Liver (tissue), 9 donors: ENCODE measurements around the gene LTBP4. TPM values are rescaled to one million over a fixed set of nuclear protein-coding genes. Genes with fewer than 3 reads are reported as not detected.

Source experiments
- DNase-seq: peaks from one replicate; pipeline ENCODE4 v3.0.0-alpha.2; 2017; ENCODE audit warnings: low spot score
- H3K27ac ChIP-seq, 2 donors: one replicate each; pipeline ENCODE4 v1.7.0; 2013; ENCODE audit warnings: inconsistent platforms in 2 of 2, low read length in 2 of 2, control low read depth in 1 of 2, low read depth in 1 of 2, mild to moderate bottlenecking in 1 of 2
- H3K27me3 ChIP-seq, 4 donors: one replicate each; pipeline versions ENCODE4 v1.6.1 to v1.7.0; 2013; ENCODE audit warnings: low read length in 3 of 4, inconsistent platforms in 1 of 4, mild to moderate bottlenecking in 1 of 4, moderate library complexity in 1 of 4; ENCODE audit not compliant: control insufficient read depth in 4 of 4, insufficient read depth in 4 of 4
- H3K36me3 ChIP-seq, 4 donors: one replicate each; pipeline versions ENCODE4 v1.6.1 to v1.7.0; 2013; ENCODE audit warnings: low read length in 3 of 4, mild to moderate bottlenecking in 3 of 4, low read depth in 1 of 4, moderate library complexity in 1 of 4; ENCODE audit not compliant: control insufficient read depth in 4 of 4, insufficient read depth in 3 of 4
- H3K4me1 ChIP-seq, 4 donors: one replicate each; pipeline versions ENCODE4 v1.6.1 to v1.7.0; 2013; ENCODE audit warnings: low read length in 3 of 4, mild to moderate bottlenecking in 3 of 4, moderate library complexity in 1 of 4; ENCODE audit not compliant: control insufficient read depth in 4 of 4, insufficient read depth in 4 of 4
- H3K4me3 ChIP-seq, 3 donors: one replicate each; pipeline versions ENCODE4 v1.6.1 to v1.7.0; 2013; ENCODE audit warnings: low read length in 3 of 3, control low read depth in 1 of 3, low read depth in 1 of 3, mild to moderate bottlenecking in 1 of 3
- H3K9ac ChIP-seq, 2 donors: one replicate each; pipeline ENCODE4 v1.7.0; 2013; ENCODE audit warnings: low read length in 2 of 2, mild to moderate bottlenecking in 2 of 2, moderate library complexity in 2 of 2, control low read depth in 1 of 2, low read depth in 1 of 2
- H3K9me3 ChIP-seq, 4 donors: one replicate each; pipeline versions ENCODE4 v1.6.1 to v1.7.0; 2013; ENCODE audit warnings: low read length in 3 of 4; ENCODE audit not compliant: control insufficient read depth in 4 of 4
- EGR1 ChIP-seq, 2 donors: IDR thresholded peaks; 2 replicates each; pipeline ENCODE4 v1.6.1; 2016 to 2018; ENCODE audit warnings: antibody characterized with exemption in 2 of 2, low read depth in 2 of 2
- FOXA1 ChIP-seq: IDR thresholded peaks from 2 replicates; pipeline ENCODE4 v1.6.1; 2016; ENCODE audit warnings: antibody characterized with exemption
- FOXA2 ChIP-seq: IDR thresholded peaks from 2 replicates; pipeline ENCODE4 v1.6.1; 2016; ENCODE audit warnings: antibody characterized with exemption
- GABPA ChIP-seq, 2 donors: IDR thresholded peaks in 1 of 2; conservative IDR thresholded peaks in 1 of 2; 2 replicates each; pipeline ENCODE4 v1.6.1; 2016; ENCODE audit warnings: antibody characterized with exemption in 2 of 2, mild to moderate bottlenecking in 1 of 2, moderate library complexity in 1 of 2
- HNF4G ChIP-seq: IDR thresholded peaks from 2 replicates; pipeline ENCODE4 v1.6.1; 2016; ENCODE audit warnings: antibody characterized with exemption
- JUND ChIP-seq, 2 donors: IDR thresholded peaks; 2 replicates each; pipeline ENCODE4 v1.6.1; 2016; ENCODE audit warnings: antibody characterized with exemption in 2 of 2
- NR2F2 ChIP-seq: IDR thresholded peaks from 2 replicates; pipeline ENCODE4 v1.6.1; 2016; ENCODE audit warnings: antibody characterized with exemption
- RAD21 ChIP-seq, 2 donors: IDR thresholded peaks; 2 replicates each; pipeline ENCODE4 v1.6.1; 2016; ENCODE audit warnings: antibody characterized with exemption in 2 of 2, mild to moderate bottlenecking in 2 of 2
- RXRA ChIP-seq, 2 donors: IDR thresholded peaks; 2 replicates each; pipeline ENCODE4 v1.6.1; 2017 to 2018; ENCODE audit warnings: antibody characterized with exemption in 2 of 2, mild to moderate bottlenecking in 1 of 2
- TAF1 ChIP-seq: conservative IDR thresholded peaks from 2 replicates; pipeline ENCODE4 v1.6.1; 2016; ENCODE audit warnings: antibody characterized with exemption, mild to moderate bottlenecking
- YY1 ChIP-seq: IDR thresholded peaks from 2 replicates; pipeline ENCODE4 v1.6.1; 2016; ENCODE audit warnings: antibody characterized with exemption, mild to moderate bottlenecking
- ZBTB33 ChIP-seq: IDR thresholded peaks from 2 replicates; pipeline ENCODE4 v1.6.1; 2016; ENCODE audit warnings: antibody characterized with exemption
- WGBS: extraction: QIAGEN DNeasy Blood & Tissue Kit; methylation state at CpG from one replicate; pipeline ENCODE4 v1.1.7; 2013; 5-methylcytosine and 5-hydroxymethylcytosine counted together
- polyA plus RNA-seq, 2 donors: library from polyadenylated mRNA; stranded (reverse) in 1 of 2; unstranded in 1 of 2; fragments of 200-250 nt in 1 of 2; fragments of >200 nt in 1 of 2; fragmentation: Nextera tagmentation in 1 of 2; extraction: Ambion mirVana in 1 of 2; gene quantifications; one replicate each; pipeline versions ENCODE4 v1.2.1 to v1.2.3, GENCODE V29; 2013 to 2015
- total RNA-seq, 2 donors: library from RNA; depleted of rRNA; stranded (reverse); fragments of >200 nt; gene quantifications; one replicate each; pipeline ENCODE4 v1.2.3, GENCODE V29; 2014
- TF ChIP-seq, protein P1 (sequence below): IDR thresholded peaks from 2 replicates; pipeline ENCODE4 v1.6.1; 2016; ENCODE audit warnings: antibody characterized with exemption
- TF ChIP-seq, protein P2 (sequence below): IDR thresholded peaks from 2 replicates; pipeline ENCODE4 v1.6.1; 2016; ENCODE audit warnings: antibody characterized with exemption, mild to moderate bottlenecking
- TF ChIP-seq, protein P3 (sequence below): IDR thresholded peaks from 2 replicates; pipeline ENCODE4 v1.6.1; 2016; ENCODE audit warnings: antibody characterized with exemption
- donor health status: healthy.
- donor health status: healthy.
- donor health status: healthy.
- donor health status: healthy.
- donor health status: healthy.

Gene LTBP4
- total and polyA plus RNA-seq, 4 donors = 9.6 to 28.7 (median 17.8) TPM

DNA sequence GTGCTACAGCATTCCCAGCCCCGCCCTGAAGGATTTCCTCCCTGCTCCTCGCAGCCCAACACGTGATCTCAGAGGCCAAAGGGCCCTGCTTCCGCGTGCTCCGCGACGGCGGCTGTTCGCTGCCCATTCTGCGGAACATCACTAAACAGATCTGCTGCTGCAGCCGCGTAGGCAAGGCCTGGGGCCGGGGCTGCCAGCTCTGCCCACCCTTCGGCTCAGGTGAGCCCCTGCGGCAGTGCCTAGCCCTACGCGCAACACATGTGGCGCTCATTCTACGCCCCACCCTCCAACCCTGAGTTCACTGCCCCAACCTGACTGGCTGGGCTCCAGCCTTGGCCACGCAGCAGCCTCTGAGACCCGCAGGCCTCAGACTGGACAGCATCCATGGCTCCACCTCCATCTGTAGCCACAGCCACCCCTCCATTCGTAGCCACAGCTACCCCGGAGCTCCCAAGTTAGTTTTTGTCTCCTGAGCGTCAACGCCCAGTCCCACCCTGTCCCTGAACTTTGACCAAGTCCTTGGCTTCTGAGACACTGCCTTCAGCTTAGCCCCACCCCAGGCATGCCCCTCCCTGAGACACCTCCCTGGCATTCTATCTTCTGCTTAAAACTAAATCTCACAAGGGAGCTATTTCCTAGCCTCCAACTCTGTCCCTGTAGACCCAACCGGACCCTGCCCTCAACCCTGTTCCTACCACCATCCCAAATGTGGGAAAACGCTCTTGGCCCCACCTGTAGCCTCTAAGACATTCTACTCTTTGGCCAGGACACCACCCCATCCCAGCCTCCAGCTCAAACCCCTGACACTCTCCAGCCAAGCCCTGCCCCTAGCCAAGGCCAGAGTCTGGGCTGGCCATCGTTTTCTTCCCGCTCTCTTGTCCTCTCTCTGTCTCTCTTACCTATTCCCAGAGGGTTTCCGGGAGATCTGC is 6.4 kb downstream of the LTBP4 start:
- H3K9me3 ChIP-seq = no peaks in the 10 kb centered on the region
- no peaks in the 10 kb centered on the region for H3K36me3 ChIP-seq
- TF ChIP-seq, protein P1, sequence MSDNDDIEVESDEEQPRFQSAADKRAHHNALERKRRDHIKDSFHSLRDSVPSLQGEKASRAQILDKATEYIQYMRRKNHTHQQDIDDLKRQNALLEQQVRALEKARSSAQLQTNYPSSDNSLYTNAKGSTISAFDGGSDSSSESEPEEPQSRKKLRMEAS = peak; percentile 22
- TF ChIP-seq YY1 (no peak), NR2F2 (no peak), RXRA (IDR thresholded peaks at IDR 0.05) (no peak)
- H3K4me1 ChIP-seq = peaks cover 20 to 49% (median 28%) of the 10 kb centered on the region in 4 donors
- no peak overlapping the region for H3K9ac ChIP-seq
- peaks cover 0 to 3% (median 0%) of the 10 kb centered on the region in 4 donors for H3K27me3 ChIP-seq
- no peak overlapping the region for H3K4me3 ChIP-seq
- no peak overlapping the region for H3K27ac ChIP-seq
- DNase-seq = no peak
- WGBS = 48% methylated on average over 31 of the region's 31 CpGs

DNA sequence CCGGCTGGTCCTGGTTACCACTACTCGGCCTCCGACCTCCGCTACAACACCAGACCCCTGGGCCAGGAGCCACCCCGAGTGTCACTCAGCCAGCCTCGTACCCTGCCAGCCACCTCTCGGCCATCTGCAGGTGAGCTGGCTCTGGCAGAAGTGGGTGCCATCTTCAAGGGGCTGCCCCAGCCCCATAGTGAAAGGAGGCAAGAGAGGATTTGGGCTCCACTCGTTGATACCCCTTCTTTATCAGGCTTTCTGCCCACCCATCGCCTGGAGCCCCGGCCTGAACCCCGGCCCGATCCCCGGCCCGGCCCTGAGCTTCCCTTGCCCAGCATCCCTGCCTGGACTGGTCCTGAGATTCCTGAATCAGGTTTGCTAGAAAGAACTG is 7.1 kb downstream of the LTBP4 start:
- peaks cover 0 to 1% (median 0%) of the 10 kb centered on the region in 4 donors for H3K36me3 ChIP-seq
- H3K4me1 ChIP-seq = peaks cover 20 to 43% (median 26%) of the 10 kb centered on the region in 4 donors
- H3K27ac ChIP-seq = no peak overlapping the region
- H3K27me3 ChIP-seq = peaks cover 0 to 3% (median 0%) of the 10 kb centered on the region in 4 donors
- 89% methylated on average over 14 of the region's 14 CpGs for WGBS
- no peak overlapping the region for H3K4me3 ChIP-seq
- no peak for DNase-seq
- H3K9me3 ChIP-seq = no peaks in the 10 kb centered on the region
- TF ChIP-seq RAD21 (IDR thresholded peaks at IDR 0.05) (no peak), FOXA2 (no peak), JUND (IDR thresholded peaks at IDR 0.05) (no peak), NR2F2 (no peak), EGR1 (IDR thresholded peaks at IDR 0.05; ENCODE audit: low read depth in 2 of 2) (no peak), HNF4G (no peak), GABPA (IDR thresholded peaks at IDR 0.05 in 1 of 2, conservative IDR thresholded peaks at IDR 0.05 in 1 of 2) (no peak), TAF1 (no peak), ZBTB33 (no peak), FOXA1 (no peak), RXRA (IDR thresholded peaks at IDR 0.05) (no peak), YY1 (no peak)
- TF ChIP-seq, protein P2, sequence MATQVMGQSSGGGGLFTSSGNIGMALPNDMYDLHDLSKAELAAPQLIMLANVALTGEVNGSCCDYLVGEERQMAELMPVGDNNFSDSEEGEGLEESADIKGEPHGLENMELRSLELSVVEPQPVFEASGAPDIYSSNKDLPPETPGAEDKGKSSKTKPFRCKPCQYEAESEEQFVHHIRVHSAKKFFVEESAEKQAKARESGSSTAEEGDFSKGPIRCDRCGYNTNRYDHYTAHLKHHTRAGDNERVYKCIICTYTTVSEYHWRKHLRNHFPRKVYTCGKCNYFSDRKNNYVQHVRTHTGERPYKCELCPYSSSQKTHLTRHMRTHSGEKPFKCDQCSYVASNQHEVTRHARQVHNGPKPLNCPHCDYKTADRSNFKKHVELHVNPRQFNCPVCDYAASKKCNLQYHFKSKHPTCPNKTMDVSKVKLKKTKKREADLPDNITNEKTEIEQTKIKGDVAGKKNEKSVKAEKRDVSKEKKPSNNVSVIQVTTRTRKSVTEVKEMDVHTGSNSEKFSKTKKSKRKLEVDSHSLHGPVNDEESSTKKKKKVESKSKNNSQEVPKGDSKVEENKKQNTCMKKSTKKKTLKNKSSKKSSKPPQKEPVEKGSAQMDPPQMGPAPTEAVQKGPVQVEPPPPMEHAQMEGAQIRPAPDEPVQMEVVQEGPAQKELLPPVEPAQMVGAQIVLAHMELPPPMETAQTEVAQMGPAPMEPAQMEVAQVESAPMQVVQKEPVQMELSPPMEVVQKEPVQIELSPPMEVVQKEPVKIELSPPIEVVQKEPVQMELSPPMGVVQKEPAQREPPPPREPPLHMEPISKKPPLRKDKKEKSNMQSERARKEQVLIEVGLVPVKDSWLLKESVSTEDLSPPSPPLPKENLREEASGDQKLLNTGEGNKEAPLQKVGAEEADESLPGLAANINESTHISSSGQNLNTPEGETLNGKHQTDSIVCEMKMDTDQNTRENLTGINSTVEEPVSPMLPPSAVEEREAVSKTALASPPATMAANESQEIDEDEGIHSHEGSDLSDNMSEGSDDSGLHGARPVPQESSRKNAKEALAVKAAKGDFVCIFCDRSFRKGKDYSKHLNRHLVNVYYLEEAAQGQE = no peak
- TF ChIP-seq, protein P1 = no peak
- TF ChIP-seq, protein P3, sequence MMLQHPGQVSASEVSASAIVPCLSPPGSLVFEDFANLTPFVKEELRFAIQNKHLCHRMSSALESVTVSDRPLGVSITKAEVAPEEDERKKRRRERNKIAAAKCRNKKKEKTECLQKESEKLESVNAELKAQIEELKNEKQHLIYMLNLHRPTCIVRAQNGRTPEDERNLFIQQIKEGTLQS = no peak
- H3K9ac ChIP-seq = no peak overlapping the region
